ENCODE measurements around the gene LRRK1. TPM values are rescaled to one million over a fixed set of nuclear protein-coding genes. Genes with fewer than 3 reads are reported as not detected.

Gene LRRK1
- total RNA-seq (ENCODE audit: low replicate concordance): 0.43 TPM in 1 of 2 replicates, not detected in the other

DNA sequence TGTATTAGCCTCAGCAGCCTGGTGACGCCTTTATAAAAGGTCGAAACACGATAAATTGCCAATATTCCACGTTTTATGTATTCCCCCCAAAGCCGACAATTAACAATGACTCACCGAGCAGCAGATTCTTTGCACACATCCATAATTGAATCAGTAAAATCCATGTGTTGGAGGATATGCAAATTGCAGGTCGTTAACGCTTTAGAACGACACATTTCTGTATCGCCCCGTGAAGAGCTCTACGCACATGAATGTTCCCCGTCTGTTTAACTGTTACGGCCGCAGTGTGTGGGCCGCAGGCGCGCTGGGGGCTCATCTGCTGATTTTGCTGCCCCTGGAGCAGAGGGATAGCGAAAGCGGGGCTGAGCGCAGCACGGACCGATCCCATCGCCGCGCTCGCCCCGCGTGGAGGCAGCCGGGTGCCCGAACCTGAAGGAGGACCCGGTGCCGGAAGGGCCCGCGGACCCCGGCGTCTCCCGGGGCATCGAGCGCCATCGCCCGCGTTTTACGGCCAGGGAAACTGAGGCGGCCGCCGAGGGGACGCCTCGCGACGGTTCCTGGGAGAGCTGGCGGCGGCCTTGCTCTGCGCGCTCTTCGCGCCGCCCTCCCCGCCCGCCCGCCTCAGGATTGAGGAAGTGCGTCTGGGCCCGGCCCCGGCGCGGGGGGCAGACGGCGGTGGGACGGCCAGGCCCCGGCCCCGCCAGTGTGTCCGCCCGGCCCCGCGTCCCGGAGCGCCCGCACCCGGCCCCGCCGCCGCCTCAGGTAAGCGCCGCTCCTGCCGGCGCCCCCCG lies at the start of gene LRRK1:
Gene LRRK1, plus strand, starts transcription at position 668 of the 791 bp plus-strand sequence. CDS start 5,276 bp downstream, outside the sequence.
- H3K9me3 ChIP-seq (ENCODE audit: low read depth): no peaks in the 10 kb centered on the region
- no peak within 1 kb of the TSS for H3K27ac ChIP-seq
- peak within 1 kb of the TSS; percentile 93 for H2AFZ ChIP-seq (replicated peaks)
- no peak within 1 kb of the TSS for H3K9ac ChIP-seq
- DNase-seq (ENCODE audit: low spot score): peak; percentile 56
- peak within 1 kb of the TSS; percentile 92 for H3K4me2 ChIP-seq
- H3K4me3 ChIP-seq: peak within 1 kb of the TSS; percentile 54
- H3K4me1 ChIP-seq: peaks cover 9% of the 10 kb centered on the region
- Mint-ChIP-seq H3K4me3 (peak within 1 kb of the TSS; percentile 84), H3K9me3 (peaks cover 4% of the 10 kb centered on the region), H3K27ac (no peak within 1 kb of the TSS), H3K36me3 (peaks cover 2% of the 10 kb centered on the region), H3K27me3 (ENCODE audit: insufficient read depth, low read depth) (peaks cover 54% of the 10 kb centered on the region), H3K4me1 (peaks cover 7% of the 10 kb centered on the region)
- no peaks in the 10 kb centered on the region for H3F3A ChIP-seq (ENCODE audit: low read depth)
- H3K27me3 ChIP-seq: peaks cover 85% of the 10 kb centered on the region
- TF ChIP-seq, protein P1, sequence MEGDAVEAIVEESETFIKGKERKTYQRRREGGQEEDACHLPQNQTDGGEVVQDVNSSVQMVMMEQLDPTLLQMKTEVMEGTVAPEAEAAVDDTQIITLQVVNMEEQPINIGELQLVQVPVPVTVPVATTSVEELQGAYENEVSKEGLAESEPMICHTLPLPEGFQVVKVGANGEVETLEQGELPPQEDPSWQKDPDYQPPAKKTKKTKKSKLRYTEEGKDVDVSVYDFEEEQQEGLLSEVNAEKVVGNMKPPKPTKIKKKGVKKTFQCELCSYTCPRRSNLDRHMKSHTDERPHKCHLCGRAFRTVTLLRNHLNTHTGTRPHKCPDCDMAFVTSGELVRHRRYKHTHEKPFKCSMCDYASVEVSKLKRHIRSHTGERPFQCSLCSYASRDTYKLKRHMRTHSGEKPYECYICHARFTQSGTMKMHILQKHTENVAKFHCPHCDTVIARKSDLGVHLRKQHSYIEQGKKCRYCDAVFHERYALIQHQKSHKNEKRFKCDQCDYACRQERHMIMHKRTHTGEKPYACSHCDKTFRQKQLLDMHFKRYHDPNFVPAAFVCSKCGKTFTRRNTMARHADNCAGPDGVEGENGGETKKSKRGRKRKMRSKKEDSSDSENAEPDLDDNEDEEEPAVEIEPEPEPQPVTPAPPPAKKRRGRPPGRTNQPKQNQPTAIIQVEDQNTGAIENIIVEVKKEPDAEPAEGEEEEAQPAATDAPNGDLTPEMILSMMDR (IDR thresholded peaks at IDR 0.05): no peak
- TF ChIP-seq EZH2 (IDR thresholded peaks at IDR 0.05) (peak; percentile 92), EZH2phosphoT487 (IDR thresholded peaks at IDR 0.05) (peak; percentile 97)
- no peaks in the 10 kb centered on the region for H3K79me2 ChIP-seq (ENCODE audit: low read depth)
- no peaks in the 10 kb centered on the region for H3K36me3 ChIP-seq
- H4K20me1 ChIP-seq (ENCODE audit: low read depth): peaks cover 19% of the 10 kb centered on the region

DNA sequence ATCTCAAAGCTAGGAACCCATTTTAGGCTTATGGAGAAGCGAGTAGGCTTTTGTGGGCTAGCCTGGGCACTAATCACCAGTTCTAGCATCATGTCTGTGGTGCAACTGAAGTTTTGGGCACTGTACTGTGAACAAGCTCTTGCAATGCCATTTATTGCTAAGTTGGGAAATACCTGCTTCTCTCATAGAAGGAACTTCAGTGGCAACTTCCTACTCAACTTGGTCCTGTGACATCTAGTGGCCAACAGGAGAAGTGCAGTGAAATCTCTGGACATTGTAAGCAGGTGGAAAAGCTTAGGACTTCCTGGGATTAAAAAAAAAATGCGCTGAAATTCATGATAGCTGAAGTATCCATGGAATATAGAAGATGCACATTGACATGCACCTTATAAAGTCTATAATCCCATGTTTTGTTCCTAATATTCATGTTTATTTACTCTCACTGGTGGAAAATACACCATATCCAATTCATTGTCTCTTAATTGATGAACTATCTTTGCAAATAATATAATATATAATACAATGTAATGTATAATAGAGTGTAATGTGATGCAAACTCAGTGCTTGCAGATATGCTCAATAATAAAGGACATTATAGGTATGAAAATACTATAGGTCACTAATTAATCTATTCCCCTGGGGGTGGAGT lies 46.0 kb upstream of the LRRK1 start:
- Histone ChIP-seq H3K4me2 (no peak overlapping the region), H3K9me3 (ENCODE audit: low read depth) (no peaks in the 10 kb centered on the region), H3F3A (ENCODE audit: low read depth) (peaks cover 2% of the 10 kb centered on the region), H3K36me3 (no peaks in the 10 kb centered on the region), H2AFZ (replicated peaks) (no peak overlapping the region), H3K27me3 (peaks cover 35% of the 10 kb centered on the region), H3K9ac (no peak overlapping the region), H3K79me2 (ENCODE audit: low read depth) (no peaks in the 10 kb centered on the region), H3K4me3 (no peak overlapping the region), H4K20me1 (ENCODE audit: low read depth) (no peaks in the 10 kb centered on the region), H3K4me1 (peaks cover 9% of the 10 kb centered on the region), H3K27ac (no peak overlapping the region)
- no peak for TF ChIP-seq EZH2 (IDR thresholded peaks at IDR 0.05)
- TF ChIP-seq, protein P1 (IDR thresholded peaks at IDR 0.05): peak; percentile 89
- Mint-ChIP-seq H3K27ac (no peak overlapping the region), H3K9me3 (peaks cover 10% of the 10 kb centered on the region), H3K4me1 (peaks cover 4% of the 10 kb centered on the region), H3K36me3 (no peaks in the 10 kb centered on the region), H3K27me3 (ENCODE audit: insufficient read depth, low read depth) (peaks cover 25% of the 10 kb centered on the region), H3K4me3 (no peak overlapping the region)
- DNase-seq (ENCODE audit: low spot score): peak; percentile 73

GRCh38 chr15:100875495-100875894 lies 43.7 kb upstream of the LRRK1 start:
- no peak overlapping the region for H3K4me2 ChIP-seq
- peaks cover 9% of the 10 kb centered on the region for H3K4me1 Mint-ChIP-seq
- H2AFZ ChIP-seq (replicated peaks): no peak overlapping the region
- H3F3A ChIP-seq (ENCODE audit: low read depth): peaks cover 9% of the 10 kb centered on the region
- no peak overlapping the region for H3K9ac ChIP-seq
- TF ChIP-seq, protein P1 (IDR thresholded peaks at IDR 0.05): no peak
- no peak for TF ChIP-seq EZH2phosphoT487 (IDR thresholded peaks at IDR 0.05)
- TF ChIP-seq EZH2 (IDR thresholded peaks at IDR 0.05): no peak
- no peaks in the 10 kb centered on the region for H3K36me3 ChIP-seq
- H3K4me1 ChIP-seq: peaks cover 18% of the 10 kb centered on the region
- no peaks in the 10 kb centered on the region for H3K79me2 ChIP-seq (ENCODE audit: low read depth)
- no peak overlapping the region for H3K4me3 Mint-ChIP-seq
- H4K20me1 ChIP-seq (ENCODE audit: low read depth): peaks cover 3% of the 10 kb centered on the region
- no peaks in the 10 kb centered on the region for H3K36me3 Mint-ChIP-seq
- no peaks in the 10 kb centered on the region for H3K9me3 ChIP-seq (ENCODE audit: low read depth)
- H3K4me3 ChIP-seq: no peak overlapping the region
- no peak overlapping the region for H3K27ac ChIP-seq
- peaks cover 36% of the 10 kb centered on the region for H3K27me3 Mint-ChIP-seq (ENCODE audit: insufficient read depth, low read depth)
- no peaks in the 10 kb centered on the region for H3K9me3 Mint-ChIP-seq
- H3K27me3 ChIP-seq: peaks cover 58% of the 10 kb centered on the region
- no peak overlapping the region for H3K27ac Mint-ChIP-seq
- DNase-seq (ENCODE audit: low spot score): no peak

Measured in neural progenitor cell (in vitro differentiated cells).